H1 (cell line): ENCODE measurements around the gene OSTC.

ENCODE experiments used
- CTCF ChIP-seq, 3 experiments: IDR thresholded peaks; 1 replicate in 2 of 3; 2 replicates in 1 of 3; pipeline versions ENCODE4 v1.5.1 to v1.6.1; 2011; ENCODE audit warnings: low read length in 3 of 3, mild to moderate bottlenecking in 3 of 3, inconsistent platforms in 2 of 3, low read depth in 1 of 3, moderate library complexity in 1 of 3; ENCODE audit not compliant: insufficient read depth in 1 of 3; ENCODE audit errors: control extremely low read depth in 1 of 3
- EGR1 ChIP-seq: IDR thresholded peaks from 2 replicates; pipeline ENCODE4 v1.6.1; 2011; ENCODE audit warnings: low read depth, low read length, borderline replicate concordance
- JUN ChIP-seq: IDR thresholded peaks from 2 replicates; pipeline ENCODE4 v1.6.1; 2011; ENCODE audit warnings: low read depth, mild to moderate bottlenecking, improper control_type of control experiment, low read length
- SIRT6 ChIP-seq: IDR thresholded peaks from one replicate; pipeline ENCODE4 v1.7.1; 2012; ENCODE audit warnings: low read length, inconsistent platforms
- USF2 ChIP-seq: IDR thresholded peaks from 2 replicates; pipeline ENCODE4 v1.6.1; 2011; ENCODE audit warnings: low read length, improper control_type of control experiment

- TF ChIP-seq USF2: no peak
- no peak for TF ChIP-seq CTCF (IDR thresholded peaks at IDR 0.05; ENCODE audit: control extremely low read depth in 1 of 3, insufficient read depth in 1 of 3, low read depth in 1 of 3, low read length in 3 of 3)
- no peak for TF ChIP-seq SIRT6
- TF ChIP-seq JUN: no peak
- no peak for TF ChIP-seq EGR1
Measured at GRCh38 chr4:108662629-108663028, 12.2 kb downstream of the OSTC start.
